Hindlimb muscle (tissue), 1 donor: ENCODE data around the gene RNLS. TPM values are rescaled to one million over a fixed set of nuclear protein-coding genes. Genes with fewer than 3 reads are reported as not detected.
"Not testable (repeated sequence)": the region's sequence is repeated elsewhere in the genome, so short reads cannot be mapped to it uniquely, and the experiment has no call there.

Source experiments
- DNase-seq: peaks from one replicate; pipeline ENCODE4 v3.0.0-alpha.2; 2013
- polyA plus RNA-seq: library from polyadenylated mRNA; unstranded; fragments of 120-200 nt; gene quantifications from one replicate; pipeline ENCODE4 v1.2.1, GENCODE V29; 2013; ENCODE audit not compliant: insufficient read length

Gene RNLS
- polyA plus RNA-seq, 1 donor: 2.7 TPM

GRCh38 chr10:88337134-88337533 lies 246.0 kb downstream of the RNLS start:
- no peak for DNase-seq

- no peak for DNase-seq
These were observed 246.8 kb downstream of the RNLS start for GRCh38 chr10:88336334-88336733.

- no peak for DNase-seq
These were observed 249.9 kb downstream of the RNLS start for GRCh38 chr10:88333248-88333630.

GRCh38 chr10:88332503-88333247 lies 250.4 kb downstream of the RNLS start:
- DNase-seq: no peak

DNA sequence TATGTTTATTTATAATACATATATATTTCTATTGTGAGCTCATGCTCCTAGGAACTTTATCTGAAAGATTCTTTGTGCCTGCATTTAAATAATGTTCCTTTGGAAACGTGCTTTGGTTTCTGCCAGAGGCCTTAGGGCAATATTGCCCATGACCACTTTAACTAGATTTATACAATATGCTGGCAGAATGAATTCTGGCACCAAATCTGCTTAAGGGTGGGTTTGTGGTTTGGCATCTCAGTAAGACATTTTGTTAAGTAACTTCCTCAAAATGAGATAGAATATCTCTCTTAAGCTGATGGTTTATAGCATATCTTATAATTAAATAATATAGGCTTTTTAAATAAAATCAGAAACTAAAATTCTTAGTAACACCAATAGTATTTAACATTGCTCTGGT lies 252.9 kb downstream of the RNLS start:
- no peak for DNase-seq

GRCh38 chr10:88322324-88323063 lies 260.6 kb downstream of the RNLS start:
- DNase-seq: no peak

DNA sequence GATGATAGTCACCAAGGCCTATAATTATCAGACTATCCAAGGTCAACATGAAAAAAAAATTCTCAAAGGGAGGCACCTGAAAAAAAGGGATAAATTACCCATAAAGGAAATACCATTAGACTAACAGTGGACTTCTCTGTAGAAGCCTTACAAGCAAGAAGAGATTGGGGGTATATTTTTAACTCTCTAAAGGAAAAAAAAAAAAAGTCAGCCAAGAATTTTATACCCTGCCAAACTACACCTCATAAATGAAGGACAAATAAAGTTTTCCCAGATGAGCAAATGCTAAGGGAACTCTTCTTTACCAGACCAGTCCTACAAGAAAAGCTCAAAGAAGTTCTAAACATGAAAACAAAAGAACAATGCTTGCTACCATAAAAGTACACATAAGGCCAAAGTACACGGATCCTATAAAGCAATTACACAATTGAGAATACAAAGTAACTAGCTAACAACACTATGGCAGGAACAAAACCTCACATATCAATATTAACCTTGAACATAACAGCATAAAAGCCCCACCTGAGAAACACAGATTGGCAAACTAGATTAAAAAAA lies 263.1 kb downstream of the RNLS start:
- no peak for DNase-seq

DNA sequence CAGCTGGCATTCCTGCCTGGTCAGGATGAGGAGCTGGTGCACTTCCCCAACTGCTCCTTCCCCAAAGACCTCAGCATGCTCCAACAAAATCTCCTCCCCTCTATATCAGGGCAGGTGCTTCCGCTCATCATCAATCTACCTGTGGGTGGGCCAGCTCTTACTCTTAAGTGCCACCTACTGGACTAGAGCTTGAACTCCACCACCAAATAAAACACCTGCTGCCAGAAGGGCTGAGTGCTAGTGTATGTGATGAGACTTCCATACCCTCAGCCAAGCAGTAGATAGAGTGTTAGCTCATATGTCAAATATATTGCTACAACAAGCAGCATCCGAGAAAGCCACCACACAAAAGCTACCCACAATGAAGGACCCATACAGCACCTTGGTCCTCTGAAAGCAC lies 264.3 kb downstream of the RNLS start:
- no peak for DNase-seq

DNA sequence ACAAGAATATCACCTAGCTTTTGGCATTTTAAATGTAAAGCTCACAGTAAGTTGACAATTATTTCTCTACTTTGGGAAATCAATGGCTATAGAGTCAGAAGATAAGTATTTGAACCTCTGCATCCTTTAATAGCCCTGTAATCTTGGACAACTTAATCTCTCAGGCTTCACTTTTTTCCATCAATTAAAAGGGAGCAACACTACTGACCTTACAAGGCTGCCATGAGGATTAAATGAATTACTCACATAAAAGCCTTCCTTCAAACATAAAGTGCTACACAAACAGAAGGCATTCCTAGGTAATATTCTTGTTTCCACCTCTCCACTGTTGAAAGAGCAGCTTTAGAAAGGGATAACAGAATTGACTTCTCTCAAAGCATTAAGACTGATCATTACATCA lies 266.0 kb downstream of the RNLS start:
- no peak for DNase-seq

DNA sequence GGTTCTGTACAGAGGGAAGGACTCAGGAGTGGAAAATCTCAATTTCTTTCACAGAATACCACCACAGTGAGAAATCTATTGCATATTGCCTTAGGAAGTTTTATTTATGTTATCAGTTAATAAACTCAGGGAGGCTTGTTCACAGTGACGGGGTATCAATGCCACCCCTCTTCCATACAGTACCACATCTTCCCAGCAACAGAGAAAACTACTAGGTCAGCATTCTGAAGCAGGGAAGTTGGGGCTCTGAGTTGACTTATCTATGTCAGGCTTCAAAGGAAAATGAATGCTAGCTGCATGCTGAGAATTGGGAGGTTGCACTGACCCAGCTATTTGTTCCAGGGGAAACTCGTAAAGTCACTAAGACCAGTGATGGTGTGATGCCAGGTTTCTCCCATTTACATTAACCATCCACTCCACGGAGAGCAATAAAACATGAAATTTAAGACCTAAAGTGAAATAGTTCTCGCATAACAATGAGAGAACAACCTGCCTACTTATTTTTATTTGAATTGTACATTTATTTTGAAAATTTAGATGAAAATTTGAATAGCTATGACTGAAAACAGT lies 266.7 kb downstream of the RNLS start:
- no peak for DNase-seq

GRCh38 chr10:88315755-88316154 lies 267.4 kb downstream of the RNLS start:
- DNase-seq: no peak

GRCh38 chr10:88314362-88314761 lies 268.8 kb downstream of the RNLS start:
- DNase-seq: no peak

GRCh38 chr10:88313878-88314277 lies 269.2 kb downstream of the RNLS start:
- no peak for DNase-seq

GRCh38 chr10:88312855-88313254 lies 270.3 kb downstream of the RNLS start:
- DNase-seq: no peak

DNA sequence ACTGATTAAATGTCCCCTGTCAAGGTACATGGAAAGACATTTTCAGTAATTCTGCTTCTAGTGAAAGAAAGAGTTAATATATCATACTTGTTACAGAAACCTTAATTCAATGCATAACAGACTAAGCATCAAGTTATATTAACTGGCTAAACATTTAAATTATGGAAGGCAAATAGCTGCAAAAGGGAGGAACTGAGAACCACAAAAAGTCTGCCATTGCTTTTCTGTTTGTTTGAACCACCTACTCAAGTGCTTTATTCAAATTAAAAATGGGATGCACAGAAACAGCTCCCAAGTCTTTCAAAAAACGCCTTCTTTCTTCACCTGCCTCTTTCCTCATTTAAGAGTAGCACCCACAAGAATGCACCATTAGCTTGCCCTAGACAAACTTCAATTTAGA lies 271.9 kb downstream of the RNLS start:
- no peak for DNase-seq

DNA sequence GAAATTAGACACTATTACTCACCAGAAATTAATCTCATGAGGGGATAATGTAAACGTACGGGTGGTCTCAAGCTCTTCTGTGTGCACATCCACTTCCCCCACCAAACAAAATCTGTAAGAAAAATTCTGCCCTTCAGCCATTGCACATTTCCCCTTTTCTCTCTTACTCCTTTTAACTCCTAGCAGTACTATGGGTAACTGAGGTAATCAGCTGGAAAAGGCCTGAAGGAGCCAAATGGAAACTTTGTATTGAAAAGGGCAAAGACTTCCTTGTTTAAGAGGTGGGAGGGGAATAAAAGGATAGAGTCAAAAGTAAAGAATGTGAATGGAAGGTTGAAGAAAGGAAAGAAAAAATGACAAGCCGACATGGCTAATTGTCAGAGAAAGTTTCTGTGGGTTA lies 273.8 kb downstream of the RNLS start:
- DNase-seq: no peak

GRCh38 chr10:88308361-88308760 lies 274.8 kb downstream of the RNLS start:
- DNase-seq: not testable (repeated sequence)

- DNase-seq: no peak
These were observed 283.3 kb downstream of the RNLS start for GRCh38 chr10:88299787-88300186.

DNA sequence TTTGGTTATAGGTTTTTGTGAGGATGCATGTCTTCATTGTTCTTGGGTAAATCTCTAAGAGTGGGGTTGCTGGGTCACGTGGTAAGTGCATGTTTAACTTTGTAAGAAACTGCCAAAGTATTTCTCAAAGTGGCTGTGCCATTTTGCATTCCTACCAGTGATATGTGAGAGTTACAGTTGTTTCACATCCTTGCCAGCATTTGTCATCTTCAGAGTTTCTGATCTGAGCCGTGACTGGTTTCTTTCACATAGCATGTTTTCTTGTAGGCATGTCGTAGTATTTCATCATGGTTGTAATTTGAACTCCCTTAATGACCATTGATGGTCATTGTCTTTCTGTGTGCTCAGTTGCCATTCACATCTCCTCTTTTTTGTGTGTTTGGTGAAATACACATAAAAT lies 286.0 kb downstream of the RNLS start:
- DNase-seq: no peak

GRCh38 chr10:88293651-88294230 lies 289.4 kb downstream of the RNLS start:
- DNase-seq: no peak

GRCh38 chr10:88293073-88293472 lies 290.0 kb downstream of the RNLS start:
- no peak for DNase-seq

- DNase-seq: no peak
These were observed 291.0 kb downstream of the RNLS start for GRCh38 chr10:88292185-88292514.
